Measurements from ENCODE around the gene PRR30.
A peak's percentile ranks its signal among the peaks of the same experiment; 100 is the strongest.
"Not testable (repeated sequence)": the region's sequence is repeated elsewhere in the genome, so short reads cannot be mapped to it uniquely, and the experiment has no call there.

The PRR30 gene

DNA sequence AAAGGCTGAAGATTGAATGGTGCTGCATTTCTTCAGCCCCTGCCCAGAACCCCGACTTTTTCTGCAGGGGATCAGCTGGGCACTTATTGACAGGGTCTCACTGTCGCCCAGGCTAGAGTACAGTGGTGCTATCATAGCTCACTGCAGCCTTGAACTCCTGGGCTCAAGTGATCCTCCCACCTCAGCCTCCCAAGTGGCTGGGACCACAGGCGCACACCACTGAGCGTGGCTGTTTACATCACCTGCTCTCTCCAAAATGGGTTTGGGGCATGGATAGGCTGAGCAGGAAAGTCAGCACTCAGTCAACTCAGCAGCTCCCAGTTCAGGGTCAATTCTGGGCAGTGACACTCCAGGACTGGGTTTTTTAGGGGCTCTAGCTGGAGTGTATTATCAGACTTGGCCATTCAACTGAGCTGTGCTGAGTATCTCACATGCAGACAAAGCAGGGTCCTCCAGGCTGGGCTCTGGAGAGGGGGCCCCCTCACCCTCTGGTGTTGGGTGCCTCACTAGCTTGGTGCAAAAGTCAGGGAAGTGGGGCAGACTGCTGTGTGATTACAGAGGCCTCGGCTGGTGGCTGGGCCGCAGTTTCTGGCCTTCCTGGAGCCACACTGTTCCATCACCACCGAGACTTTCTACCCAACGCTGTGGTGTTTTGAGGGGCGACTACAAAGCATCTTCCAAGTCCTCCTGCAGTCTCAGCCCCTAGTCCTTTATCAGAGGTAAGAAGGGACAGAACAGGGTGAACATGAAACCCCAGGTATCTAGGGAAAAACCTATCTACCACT is 11.1 kb downstream of the PRR30 start:
- TF ChIP-seq, protein P1, sequence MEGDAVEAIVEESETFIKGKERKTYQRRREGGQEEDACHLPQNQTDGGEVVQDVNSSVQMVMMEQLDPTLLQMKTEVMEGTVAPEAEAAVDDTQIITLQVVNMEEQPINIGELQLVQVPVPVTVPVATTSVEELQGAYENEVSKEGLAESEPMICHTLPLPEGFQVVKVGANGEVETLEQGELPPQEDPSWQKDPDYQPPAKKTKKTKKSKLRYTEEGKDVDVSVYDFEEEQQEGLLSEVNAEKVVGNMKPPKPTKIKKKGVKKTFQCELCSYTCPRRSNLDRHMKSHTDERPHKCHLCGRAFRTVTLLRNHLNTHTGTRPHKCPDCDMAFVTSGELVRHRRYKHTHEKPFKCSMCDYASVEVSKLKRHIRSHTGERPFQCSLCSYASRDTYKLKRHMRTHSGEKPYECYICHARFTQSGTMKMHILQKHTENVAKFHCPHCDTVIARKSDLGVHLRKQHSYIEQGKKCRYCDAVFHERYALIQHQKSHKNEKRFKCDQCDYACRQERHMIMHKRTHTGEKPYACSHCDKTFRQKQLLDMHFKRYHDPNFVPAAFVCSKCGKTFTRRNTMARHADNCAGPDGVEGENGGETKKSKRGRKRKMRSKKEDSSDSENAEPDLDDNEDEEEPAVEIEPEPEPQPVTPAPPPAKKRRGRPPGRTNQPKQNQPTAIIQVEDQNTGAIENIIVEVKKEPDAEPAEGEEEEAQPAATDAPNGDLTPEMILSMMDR (IDR thresholded peaks at IDR 0.05; ENCODE audit: insufficient read depth, low read depth, low read length, missing control alignments) = no peak
- no peak overlapping the region for H3K4me3 ChIP-seq (ENCODE audit: low read length)
- no peak for DNase-seq (ENCODE audit: low read depth)

DNA sequence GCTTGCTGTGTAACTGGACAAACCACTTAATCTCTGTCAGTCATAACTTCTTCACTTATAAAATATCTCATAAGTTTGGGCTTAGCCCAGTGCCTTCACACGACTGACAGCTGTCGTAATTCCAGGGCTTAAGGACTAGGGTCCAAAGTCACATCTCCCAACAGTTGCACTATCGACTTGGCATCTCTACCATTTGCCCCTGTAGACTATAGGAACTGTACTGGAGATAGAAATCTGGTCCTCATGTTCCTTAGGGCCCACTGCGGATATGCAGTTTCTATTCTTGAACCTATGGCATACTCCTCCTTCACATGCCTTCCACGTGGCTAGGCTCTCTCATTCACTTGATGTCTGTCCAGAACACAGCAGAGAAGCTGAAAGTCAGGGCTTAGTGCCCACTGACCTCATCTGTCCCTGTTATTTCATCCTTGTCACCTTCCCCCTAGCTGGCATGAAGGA is 12.9 kb downstream of the PRR30 start:
- H3K4me3 ChIP-seq (ENCODE audit: low read length) = no peak overlapping the region
- DNase-seq (ENCODE audit: low read depth) = no peak
- TF ChIP-seq, protein P1 (IDR thresholded peaks at IDR 0.05; ENCODE audit: insufficient read depth, low read depth, low read length, missing control alignments) = no peak

DNA sequence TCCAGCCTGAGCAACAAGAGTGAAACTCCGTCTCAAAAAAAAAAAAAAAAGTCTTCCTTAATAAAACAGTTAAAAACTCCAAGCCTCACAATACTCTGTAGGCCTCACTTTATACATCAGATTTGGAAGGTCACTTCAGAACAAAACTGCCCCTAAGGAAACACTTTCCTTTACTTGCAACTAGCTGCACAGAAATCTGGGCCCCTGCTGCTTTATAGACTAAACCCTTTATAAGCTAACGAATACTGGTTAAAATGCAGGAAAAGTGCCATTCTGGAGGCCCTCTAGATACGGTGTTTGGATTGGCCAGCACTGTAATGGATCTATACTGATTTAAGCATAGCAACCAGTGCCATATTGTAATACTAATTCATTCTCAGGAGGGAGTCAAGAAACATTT is 14.1 kb downstream of the PRR30 start:
- TF ChIP-seq, protein P1 (IDR thresholded peaks at IDR 0.05; ENCODE audit: insufficient read depth, low read depth, low read length, missing control alignments) = no peak
- DNase-seq (ENCODE audit: low read depth) = no peak
- no peak overlapping the region for H3K4me3 ChIP-seq (ENCODE audit: low read length)

DNA sequence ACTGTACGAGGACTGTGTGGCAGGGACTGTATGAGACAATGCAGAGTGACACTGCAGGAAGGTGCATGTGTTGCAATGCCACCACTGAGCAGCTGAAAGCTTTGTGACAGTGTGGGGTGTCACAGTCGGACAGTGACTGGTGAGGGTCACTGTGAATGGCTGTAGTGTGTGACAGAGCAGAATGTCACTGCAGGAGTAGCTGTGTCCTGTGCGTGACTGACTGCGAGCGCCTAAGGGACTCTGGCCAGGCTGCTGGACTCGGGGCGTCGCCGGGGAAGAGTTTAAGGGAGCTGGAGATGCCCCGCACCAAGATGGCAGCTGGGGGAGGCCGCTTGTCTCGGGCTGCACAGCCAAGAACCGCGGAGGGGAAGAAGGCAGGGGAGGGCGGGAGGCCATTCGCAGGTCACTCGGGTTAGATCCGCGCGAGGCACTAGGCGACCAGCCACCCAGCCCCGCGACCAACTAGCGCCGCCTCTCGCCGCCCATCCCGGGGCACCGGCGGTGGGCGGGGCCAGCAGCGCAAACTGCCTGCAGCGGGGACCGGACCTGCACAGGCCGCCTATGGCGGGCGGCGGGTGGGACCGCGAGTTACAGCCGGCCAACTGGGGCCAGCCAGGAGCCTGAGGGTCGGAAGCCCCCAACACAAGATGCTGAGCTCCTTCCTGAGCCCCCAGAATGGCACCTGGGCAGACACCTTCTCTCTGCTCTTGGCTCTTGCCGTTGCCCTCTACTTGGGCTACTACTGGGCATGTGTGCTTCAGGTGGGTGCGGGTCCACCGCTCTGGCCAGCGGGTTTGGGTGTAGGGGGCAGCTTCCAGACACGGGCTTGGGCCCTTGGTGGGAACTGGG is 15.7 kb downstream of the PRR30 start, which contains the start of gene ABHD1:
ABHD1 (plus strand) TSS at position 514 of the 849 bp plus-strand sequence; CDS start at position 648, 134 bp downstream.
- DNase-seq (ENCODE audit: low read depth) = peak; percentile 10
- TF ChIP-seq, protein P1 (IDR thresholded peaks at IDR 0.05; ENCODE audit: insufficient read depth, low read depth, low read length, missing control alignments) = no peak
- H3K4me3 ChIP-seq (ENCODE audit: low read length) = peak within 1 kb of the TSS; percentile 49

DNA sequence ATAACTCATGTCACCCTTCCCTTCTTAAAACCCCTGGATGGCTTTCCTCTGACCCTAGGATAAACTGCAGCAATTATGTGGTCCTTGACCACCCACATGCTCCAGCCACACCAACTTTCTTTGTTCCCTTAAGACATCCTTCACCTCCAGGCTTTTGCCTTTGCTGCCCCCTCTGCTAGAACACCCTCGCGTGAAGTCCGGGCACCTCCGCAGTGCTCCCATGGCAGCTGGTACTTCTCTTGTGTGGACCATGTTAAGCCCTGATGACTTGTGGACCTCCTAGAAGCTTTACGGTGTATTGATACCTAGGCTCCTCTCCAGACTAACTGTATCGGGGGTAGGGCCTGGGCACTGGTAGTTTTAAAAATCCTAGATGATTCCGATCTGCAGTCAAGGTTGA is 16.4 kb downstream of the PRR30 start:
- no peak overlapping the region for H3K4me3 ChIP-seq (ENCODE audit: low read length)
- DNase-seq (ENCODE audit: low read depth) = no peak
- TF ChIP-seq, protein P1 (IDR thresholded peaks at IDR 0.05; ENCODE audit: insufficient read depth, low read depth, low read length, missing control alignments) = no peak

DNA sequence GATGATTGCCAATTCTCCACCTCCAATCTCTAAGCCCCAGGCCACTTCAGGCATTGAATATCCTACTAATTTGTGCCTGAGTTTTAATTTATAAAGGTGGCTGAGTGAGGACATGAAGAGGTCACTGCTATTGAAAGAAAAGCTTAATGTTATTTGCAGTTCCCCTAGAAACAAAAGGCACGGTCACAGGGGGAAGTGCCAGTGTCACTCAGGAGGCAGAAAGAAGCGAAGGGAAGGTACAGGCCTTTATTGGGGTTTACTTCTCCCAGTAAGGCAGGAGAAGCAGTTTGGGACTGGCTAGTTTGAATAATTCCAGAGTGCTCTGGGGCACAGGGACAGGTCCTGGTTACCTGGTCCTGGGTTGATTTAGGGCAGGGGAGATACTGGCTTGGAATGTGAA is 17.3 kb downstream of the PRR30 start:
- DNase-seq (ENCODE audit: low read depth) = no peak
- TF ChIP-seq, protein P1 (IDR thresholded peaks at IDR 0.05; ENCODE audit: insufficient read depth, low read depth, low read length, missing control alignments) = no peak
- H3K4me3 ChIP-seq (ENCODE audit: low read length) = no peak overlapping the region

DNA sequence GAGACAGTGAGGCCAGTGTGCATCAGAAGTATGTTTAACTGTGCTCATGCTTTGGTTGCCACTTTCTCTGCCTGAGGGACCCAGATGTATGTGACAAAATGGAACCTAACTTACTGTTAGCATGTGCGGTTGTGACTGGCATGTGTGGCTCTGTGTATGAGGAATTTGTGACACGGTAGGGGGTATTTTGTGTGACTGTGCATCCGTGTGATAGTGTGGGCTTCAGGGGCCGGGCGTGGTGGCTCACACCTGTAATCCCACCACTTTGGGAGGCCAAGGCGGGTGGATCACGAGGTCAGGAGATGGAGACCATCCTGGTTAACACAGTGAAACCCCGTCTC is 19.9 kb downstream of the PRR30 start:
- H3K4me3 ChIP-seq (ENCODE audit: low read length) = peak overlapping the region; percentile 38
- DNase-seq (ENCODE audit: low read depth) = not testable (repeated sequence)
